Gastrocnemius medialis (tissue), 4 donors: ENCODE data around the gene PGD. TPM values are rescaled to one million over a fixed set of nuclear protein-coding genes. Genes with fewer than 3 reads are reported as not detected.

Experiments used
- ATAC-seq, 2 donors: fragments of 150-250 bp; one replicate each; pipeline ENCODE4 v1.9.1; 2016
- DNase-seq, 2 donors: peaks; one replicate each; pipeline ENCODE4 v3.0.0-alpha.2; 2019
- H3K27ac ChIP-seq, 4 donors: fragments of 200-600 bp; sonication (generic); 1 replicate in 1 of 4; 2 replicates in 3 of 4; pipeline ENCODE4 v1.5.1; 2016 to 2018; ENCODE audit warnings: mild to moderate bottlenecking in 2 of 4, moderate library complexity in 1 of 4
- H3K27me3 ChIP-seq, 3 donors: fragments of 200-600 bp; sonication (generic) in 2 of 3; 1 replicate in 1 of 3; 2 replicates in 2 of 3; pipeline versions ENCODE4 v1.5.1 to v1.6.0; 2016 to 2019; ENCODE audit warnings: mild to moderate bottlenecking in 1 of 3, moderate library complexity in 1 of 3
- H3K36me3 ChIP-seq, 2 donors: fragments of 200-600 bp; sonication (generic) in 1 of 2; one replicate each; pipeline ENCODE4 v1.5.1; 2017 to 2018
- H3K4me1 ChIP-seq, 2 donors: fragments of 200-600 bp; sonication (generic) in 1 of 2; one replicate each; pipeline ENCODE4 v1.5.1; 2016 to 2017; ENCODE audit warnings: mild to moderate bottlenecking in 2 of 2
- H3K4me3 ChIP-seq, 4 donors: fragments of 200-600 bp; sonication (generic) in 3 of 4; 1 replicate in 1 of 4; 2 replicates in 3 of 4; pipeline ENCODE4 v1.5.1; 2016 to 2019; ENCODE audit warnings: mild to moderate bottlenecking in 2 of 4
- H3K9me3 ChIP-seq, 3 donors: fragments of 200-600 bp; sonication (generic) in 2 of 3; 1 replicate in 1 of 3; 2 replicates in 2 of 3; pipeline ENCODE4 v1.5.1; 2016 to 2019
- POLR2A ChIP-seq, 2 donors: fragments of 450-650 bp; IDR thresholded peaks; one replicate each; pipeline ENCODE4 v1.6.1; 2017; ENCODE audit warnings: antibody characterized with exemption in 2 of 2, mild to moderate bottlenecking in 2 of 2, moderate library complexity in 2 of 2
- in situ Hi-C, 4 donors: fragments of 200-750 bp; cut with MboI; loops; one replicate each; pipeline versions ENCODE4 v1.15.0 to v1.8.0; 2017; ENCODE audit warnings: low sequenced_read_pairs in 4 of 4
- intact Hi-C: fragments of 100-400 bp; cut with DNase I; formaldehyde crosslinking; loops from one replicate; pipeline ENCODE4 v1.15.1; 2023; ENCODE audit warnings: low total_unique reads
- total RNA-seq, 4 donors: library from RNA; depleted of rRNA; stranded (reverse); fragments of >200 nt; gene quantifications; one replicate each; pipeline versions ENCODE4 v1.1.0 to v1.2.3, GENCODE V29; 2016
- TF ChIP-seq, protein P1 (sequence below), 5 experiments: fragments of 450-650 bp in 3 of 5; fragments of 200-600 bp in 2 of 5; sonication (generic) in 2 of 5; IDR thresholded peaks in 4 of 5; conservative IDR thresholded peaks in 1 of 5; 1 replicate in 4 of 5; 2 replicates in 1 of 5; pipeline ENCODE4 v1.5.1; 2016 to 2019; ENCODE audit warnings: antibody characterized with exemption in 5 of 5, mild to moderate bottlenecking in 3 of 5, moderate library complexity in 3 of 5

Gene PGD
- total RNA-seq, 4 donors from 2014 or later, result 23.8 to 48.7 (median 39.3) TPM

DNA sequence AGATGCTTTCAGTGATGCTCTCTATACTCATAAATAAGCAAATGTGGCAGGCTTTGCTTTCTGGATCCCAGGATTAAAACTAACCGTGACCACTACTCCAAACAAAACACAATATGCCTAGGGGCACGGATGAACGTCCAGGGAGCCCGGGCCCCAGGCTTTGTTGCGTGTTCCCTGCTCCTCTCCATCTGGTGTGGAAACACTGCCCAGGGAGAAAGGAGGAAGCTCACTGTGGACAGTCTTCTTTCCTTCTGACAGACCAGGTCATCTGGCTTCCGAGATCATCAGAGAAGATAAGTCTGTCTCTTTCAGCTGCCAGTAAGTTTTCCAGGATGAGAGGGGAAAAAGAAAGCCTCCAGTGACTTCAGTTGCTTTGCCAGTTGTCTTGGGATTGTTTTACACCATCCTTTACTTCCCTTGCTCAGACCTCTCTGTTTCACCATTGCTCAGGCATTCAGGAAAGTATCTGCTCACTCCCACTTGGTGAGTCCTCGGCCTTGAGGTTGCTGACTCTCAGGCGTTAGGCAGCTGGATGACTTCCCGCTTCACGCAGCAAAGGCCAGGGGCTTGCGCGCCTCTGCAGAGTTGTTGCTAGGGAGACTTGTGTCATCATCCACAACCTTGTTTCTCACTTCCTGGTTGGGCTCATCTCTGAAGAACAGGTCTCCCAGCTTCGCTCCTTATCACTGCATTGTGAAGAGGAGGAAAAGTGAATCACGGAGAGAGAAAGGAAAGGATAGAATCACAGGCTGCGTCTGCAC is 20.6 kb upstream of the PGD start:
- in situ Hi-C loops (loop anchor here in 2 of 4 donors (10.0 kb wide), 1 partner anchor 47 kb away; no protein-coding TSS in a partner anchor), intact Hi-C loops (loop anchor here (10.0 kb wide), 1 partner anchor 117 kb away; no protein-coding TSS in a partner anchor)

DNA sequence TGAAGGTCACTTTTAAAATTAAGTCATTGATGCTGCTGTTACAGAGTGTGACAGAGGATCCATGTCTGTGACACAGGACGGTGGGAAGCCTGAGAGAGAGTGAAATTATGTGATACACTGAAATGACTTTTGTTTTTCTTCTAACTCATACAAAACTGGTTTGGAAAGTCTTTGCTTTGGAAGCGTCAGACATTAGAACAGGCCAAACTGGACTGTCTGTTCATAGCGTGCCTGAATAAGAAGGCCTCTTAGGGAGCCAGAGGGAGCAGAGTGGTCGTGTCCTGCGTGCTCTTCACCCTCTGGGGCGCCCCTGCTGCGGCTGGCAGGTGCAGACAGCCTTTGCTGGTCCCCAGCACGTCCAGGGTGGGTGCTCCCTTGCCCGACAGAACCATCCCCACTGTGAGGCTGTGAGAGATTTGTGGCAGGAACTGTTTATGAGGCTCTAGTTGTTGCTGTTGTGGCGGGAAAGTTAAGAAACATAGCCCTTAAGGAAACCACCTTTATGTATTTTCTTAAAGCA is 19.7 kb upstream of the PGD start:
- no peaks in the 10 kb centered on the region for H3K27me3 ChIP-seq
- TF ChIP-seq POLR2A (IDR thresholded peaks at IDR 0.05), result no peak
- TF ChIP-seq, protein P1, sequence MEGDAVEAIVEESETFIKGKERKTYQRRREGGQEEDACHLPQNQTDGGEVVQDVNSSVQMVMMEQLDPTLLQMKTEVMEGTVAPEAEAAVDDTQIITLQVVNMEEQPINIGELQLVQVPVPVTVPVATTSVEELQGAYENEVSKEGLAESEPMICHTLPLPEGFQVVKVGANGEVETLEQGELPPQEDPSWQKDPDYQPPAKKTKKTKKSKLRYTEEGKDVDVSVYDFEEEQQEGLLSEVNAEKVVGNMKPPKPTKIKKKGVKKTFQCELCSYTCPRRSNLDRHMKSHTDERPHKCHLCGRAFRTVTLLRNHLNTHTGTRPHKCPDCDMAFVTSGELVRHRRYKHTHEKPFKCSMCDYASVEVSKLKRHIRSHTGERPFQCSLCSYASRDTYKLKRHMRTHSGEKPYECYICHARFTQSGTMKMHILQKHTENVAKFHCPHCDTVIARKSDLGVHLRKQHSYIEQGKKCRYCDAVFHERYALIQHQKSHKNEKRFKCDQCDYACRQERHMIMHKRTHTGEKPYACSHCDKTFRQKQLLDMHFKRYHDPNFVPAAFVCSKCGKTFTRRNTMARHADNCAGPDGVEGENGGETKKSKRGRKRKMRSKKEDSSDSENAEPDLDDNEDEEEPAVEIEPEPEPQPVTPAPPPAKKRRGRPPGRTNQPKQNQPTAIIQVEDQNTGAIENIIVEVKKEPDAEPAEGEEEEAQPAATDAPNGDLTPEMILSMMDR (IDR thresholded peaks at IDR 0.05 in 4 of 5, conservative IDR thresholded peaks at IDR 0.05 in 1 of 5), result no peak
- in situ Hi-C loops (loop anchor here in 2 of 4 donors (10.0 kb wide), 1 partner anchor 46 kb away; no protein-coding TSS in a partner anchor), intact Hi-C loops (loop anchor here (10.0 kb wide), 1 partner anchor 116 kb away; no protein-coding TSS in a partner anchor)
- H3K4me3 ChIP-seq, result no peak overlapping the region
- H3K36me3 ChIP-seq, result peaks cover 0 to 48% of the 10 kb centered on the region in 2 donors
- DNase-seq (no peak), ATAC-seq (no peak)
- no peaks in the 10 kb centered on the region for H3K4me1 ChIP-seq
- H3K9me3 ChIP-seq, result no peaks in the 10 kb centered on the region
- no peak overlapping the region for H3K27ac ChIP-seq

More for the DNA sequence above, 20.6 kb upstream of the PGD start:
- H3K4me1 ChIP-seq, result no peaks in the 10 kb centered on the region
- no peak for TF ChIP-seq POLR2A (IDR thresholded peaks at IDR 0.05)
- TF ChIP-seq, protein P1 (IDR thresholded peaks at IDR 0.05 in 4 of 5, conservative IDR thresholded peaks at IDR 0.05 in 1 of 5), result no peak
- H3K36me3 ChIP-seq, result peaks cover 0 to 57% of the 10 kb centered on the region in 2 donors
- no peaks in the 10 kb centered on the region for H3K9me3 ChIP-seq
- DNase-seq (no peak), ATAC-seq (no peak)
- no peak overlapping the region for H3K27ac ChIP-seq
- H3K4me3 ChIP-seq, result no peak overlapping the region
- H3K27me3 ChIP-seq, result no peaks in the 10 kb centered on the region

DNA sequence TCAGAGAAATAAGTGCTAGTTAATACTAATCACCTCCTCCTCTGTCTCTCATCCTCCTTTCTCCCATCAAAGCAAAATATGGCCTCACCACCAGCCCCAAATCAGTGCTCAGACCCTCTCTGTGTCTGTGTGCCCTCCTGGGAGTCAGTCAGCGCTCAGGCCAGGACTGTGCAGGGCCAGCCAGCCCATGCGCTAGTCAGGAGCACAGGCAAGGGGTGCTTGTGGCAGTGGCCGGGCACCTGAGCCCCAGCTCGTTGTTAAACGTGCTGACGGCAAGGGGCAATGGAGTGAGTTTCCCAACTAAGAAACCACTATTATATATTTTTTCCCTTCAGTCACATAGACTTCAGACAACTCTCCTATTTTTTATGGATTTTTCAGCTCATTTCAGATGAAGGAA is 19.2 kb upstream of the PGD start:
- H3K36me3 ChIP-seq, result peaks cover 0 to 43% of the 10 kb centered on the region in 2 donors
- TF ChIP-seq, protein P1 (IDR thresholded peaks at IDR 0.05 in 4 of 5, conservative IDR thresholded peaks at IDR 0.05 in 1 of 5), result no peak
- no peak for TF ChIP-seq POLR2A (IDR thresholded peaks at IDR 0.05)
- ATAC-seq (no peak), DNase-seq (no peak)
- no peak overlapping the region for H3K27ac ChIP-seq
- no peaks in the 10 kb centered on the region for H3K9me3 ChIP-seq
- no peak overlapping the region for H3K4me3 ChIP-seq
- H3K4me1 ChIP-seq, result no peaks in the 10 kb centered on the region
- in situ Hi-C loops (loop anchor here in 2 of 4 donors (10.0 kb wide), 1 partner anchor 45 kb away; no protein-coding TSS in a partner anchor), intact Hi-C loops (loop anchor here (10.0 kb wide), 1 partner anchor 115 kb away; no protein-coding TSS in a partner anchor)
- H3K27me3 ChIP-seq, result no peaks in the 10 kb centered on the region

DNA sequence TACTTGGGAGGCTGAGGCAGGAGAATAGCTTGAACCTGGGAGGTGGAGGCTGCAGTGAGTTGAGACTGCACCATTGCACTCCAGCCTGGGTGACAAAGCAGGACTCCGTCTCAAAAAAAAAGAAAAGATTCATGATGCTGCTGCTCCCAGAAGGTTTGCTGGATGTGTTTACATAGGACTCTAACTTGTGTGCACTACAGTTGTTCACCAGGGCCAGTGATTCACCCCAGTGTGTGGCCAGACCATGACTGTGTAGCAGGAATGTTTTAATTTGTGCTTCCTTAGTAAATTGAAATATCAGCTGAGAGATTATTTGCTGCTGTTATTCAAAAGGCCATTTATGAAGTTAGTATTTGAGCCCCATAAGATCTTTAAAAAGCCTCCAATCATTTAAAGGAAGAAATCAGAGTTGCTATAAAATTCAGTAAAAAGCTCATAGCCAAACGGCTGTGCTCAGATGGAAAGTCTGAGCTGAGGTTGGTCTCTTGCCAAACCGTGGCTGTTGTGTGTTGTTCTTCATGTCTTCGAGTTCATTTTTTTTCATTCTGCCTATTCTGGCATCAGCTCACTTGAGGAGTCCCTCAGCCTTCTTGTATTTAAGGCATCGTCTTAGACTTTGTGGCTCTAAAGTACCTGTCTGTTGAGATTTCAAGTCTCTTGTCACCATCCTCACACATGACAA is 18.1 kb upstream of the PGD start:
- Histone ChIP-seq H3K4me3 (no peak overlapping the region), H3K36me3 (peaks cover 0 to 34% of the 10 kb centered on the region in 2 donors), H3K4me1 (no peaks in the 10 kb centered on the region), H3K9me3 (no peaks in the 10 kb centered on the region), H3K27me3 (no peaks in the 10 kb centered on the region), H3K27ac (no peak overlapping the region)
- in situ Hi-C loops (no loop called here), intact Hi-C loops (no loop called here)
- no peak for TF ChIP-seq POLR2A (IDR thresholded peaks at IDR 0.05)
- TF ChIP-seq, protein P1 (IDR thresholded peaks at IDR 0.05 in 4 of 5, conservative IDR thresholded peaks at IDR 0.05 in 1 of 5), result no peak
- no peak for DNase-seq
- no peak for ATAC-seq
